Fibroblast of skin of left quadriceps (primary cell): Measurements from ENCODE around the gene MS4A3.
"Not testable (repeated sequence)": the region's sequence is repeated elsewhere in the genome, so short reads cannot be mapped to it uniquely, and the experiment has no call there.

Experiments used
- DNase-seq, 2 experiments: peaks; one replicate each; pipeline ENCODE4 v3.0.0-alpha.2; 2013; ENCODE audit warnings: low read depth in 2 of 2

The MS4A3 gene

GRCh38 chr11:60095477-60096120 is 39.1 kb downstream of the MS4A3 start:
- no peak for DNase-seq

- DNase-seq, result no peak
Observed at GRCh38 chr11:60097189-60097588, 40.7 kb downstream of the MS4A3 start.

DNA sequence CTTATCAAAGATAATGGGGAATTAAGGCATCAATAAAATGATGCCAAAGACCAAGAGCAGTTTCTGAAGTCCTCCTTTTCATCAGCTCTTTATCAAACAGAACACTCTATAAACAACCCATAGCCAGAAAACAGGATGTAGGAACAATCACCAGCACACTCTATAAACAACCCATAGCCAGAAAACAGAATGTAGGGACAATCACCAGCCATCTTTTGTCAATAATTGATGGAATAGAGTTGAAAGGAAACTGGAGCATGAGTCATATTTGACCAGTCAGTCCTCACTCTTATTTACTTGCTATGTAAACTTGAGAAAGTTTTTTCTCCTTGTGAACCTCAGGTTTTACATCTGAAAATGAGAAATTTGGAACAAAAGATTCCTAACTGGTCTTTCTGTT is 42.0 kb downstream of the MS4A3 start:
- DNase-seq, result no peak

DNA sequence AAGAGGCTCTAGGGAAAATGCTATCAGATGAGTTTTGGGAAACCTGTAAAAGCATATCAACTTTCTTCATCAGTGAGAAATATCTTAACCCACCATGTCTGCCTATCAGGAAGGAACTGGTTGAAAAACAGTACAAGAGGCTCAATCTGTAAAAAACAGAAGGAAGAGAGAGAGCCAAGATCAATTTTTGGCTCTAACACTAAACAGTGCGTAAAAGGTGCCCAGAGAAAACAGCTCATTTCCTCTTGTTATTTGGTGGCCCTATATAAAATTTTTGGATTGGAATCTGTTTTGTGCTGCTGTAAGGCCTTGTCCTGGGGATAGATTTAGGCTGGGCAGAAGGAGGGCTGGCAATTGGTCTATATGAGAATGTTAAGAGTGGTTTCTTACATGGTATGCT is 44.1 kb downstream of the MS4A3 start:
- DNase-seq, result no peak

DNA sequence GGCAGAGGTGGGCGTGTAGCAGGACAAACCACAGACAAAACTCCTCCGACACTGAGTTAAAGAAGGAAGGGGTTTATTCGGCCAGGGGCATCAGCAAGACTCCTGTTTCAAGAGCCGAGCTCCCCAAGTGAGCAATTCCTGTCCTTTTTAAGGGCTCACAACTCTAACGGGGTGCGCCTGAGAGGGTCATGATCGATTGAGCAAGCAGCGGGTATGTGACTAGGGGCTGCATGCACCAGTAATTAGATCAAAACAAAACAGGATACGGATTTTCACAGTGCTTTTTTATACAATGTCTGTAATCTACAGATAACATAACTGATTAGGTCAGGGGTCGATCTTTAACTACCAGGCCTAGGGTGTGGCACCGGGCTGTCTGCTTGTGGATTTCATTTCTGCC is 44.9 kb downstream of the MS4A3 start:
- DNase-seq, result not testable (repeated sequence)

GRCh38 chr11:60104471-60105115 is 48.1 kb downstream of the MS4A3 start:
- DNase-seq, result not testable (repeated sequence)

- not testable (repeated sequence) for DNase-seq
Observed at GRCh38 chr11:60108631-60109030, 52.2 kb downstream of the MS4A3 start.

- no peak for DNase-seq
Observed at GRCh38 chr11:60111793-60112192, 55.3 kb downstream of the MS4A3 start.

- DNase-seq, result no peak
Observed at GRCh38 chr11:60116996-60117790, 60.7 kb downstream of the MS4A3 start.

DNA sequence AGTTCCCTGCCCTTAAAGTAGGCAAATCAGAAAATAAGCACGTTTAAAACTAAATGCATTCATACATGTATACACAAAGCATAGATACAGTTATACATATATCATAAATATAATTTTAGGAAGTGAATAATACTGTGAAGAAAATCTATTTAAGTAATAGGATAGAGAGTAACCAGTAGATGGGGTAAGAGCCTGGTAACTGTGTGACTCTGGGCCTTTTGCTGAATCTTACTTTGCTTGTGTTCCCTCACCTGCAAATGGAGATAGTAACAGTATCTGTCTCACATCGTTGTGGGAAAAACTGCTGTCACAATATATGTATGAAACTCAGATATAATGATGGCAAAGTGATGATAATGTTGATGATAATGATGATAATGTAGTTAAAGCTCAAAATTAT is 61.9 kb downstream of the MS4A3 start:
- DNase-seq, result no peak

DNA sequence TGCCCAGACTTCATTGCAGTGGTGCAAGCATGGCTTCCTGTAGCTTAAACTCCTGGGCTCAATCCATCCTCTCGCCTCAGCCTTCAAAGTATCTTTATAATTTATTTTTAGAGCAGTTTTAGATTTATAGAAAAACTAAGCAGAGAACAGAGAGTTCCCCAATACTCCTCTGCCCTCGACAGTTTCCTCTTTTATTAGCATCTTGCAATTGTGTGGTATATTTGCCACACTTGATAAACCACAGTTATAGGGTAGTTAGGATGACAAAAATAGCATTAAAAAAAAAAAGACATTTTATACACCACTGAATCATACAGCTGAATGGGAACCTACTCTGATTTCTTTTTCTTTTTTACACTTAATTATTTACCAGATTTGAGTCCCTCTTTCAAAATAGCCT is 63.2 kb downstream of the MS4A3 start:
- no peak for DNase-seq
